Breast epithelium (tissue), 4 donors: ENCODE results near the gene CEP20. TPM values are rescaled to one million over a fixed set of nuclear protein-coding genes. Genes with fewer than 3 reads are reported as not detected.
"Not testable (repeated sequence)": the region's sequence is repeated elsewhere in the genome, so short reads cannot be mapped to it uniquely, and the experiment has no call there.

Experiments
- DNase-seq, 2 donors: peaks; one replicate each; pipeline ENCODE4 v3.0.0-alpha.2; 2019; ENCODE audit warnings: low spot score in 2 of 2
- H3K27ac ChIP-seq, 2 donors: fragments of 200-600 bp; sonication (generic) in 1 of 2; one replicate each; pipeline ENCODE4 v1.5.1; 2016 to 2019; ENCODE audit warnings: mild to moderate bottlenecking in 1 of 2
- H3K27me3 ChIP-seq, 2 donors: fragments of 200-600 bp; sonication (generic) in 1 of 2; one replicate each; pipeline versions ENCODE4 v1.5.1 to v1.6.0; 2017 to 2019; ENCODE audit warnings: control low read depth in 1 of 2, mild to moderate bottlenecking in 1 of 2
- H3K36me3 ChIP-seq: fragments of 200-600 bp; one replicate; pipeline ENCODE4 v1.5.1; 2019
- H3K4me1 ChIP-seq, 2 donors: fragments of 200-600 bp; sonication (generic); one replicate each; pipeline ENCODE4 v1.5.1; 2016 to 2019; ENCODE audit warnings: control low read depth in 1 of 2
- H3K4me3 ChIP-seq, 3 donors: fragments of 200-600 bp; sonication (generic); 1 replicate in 2 of 3; 2 replicates in 1 of 3; pipeline ENCODE4 v1.5.1; 2016 to 2019; ENCODE audit warnings: mild to moderate bottlenecking in 3 of 3, moderate library complexity in 2 of 3
- H3K9me3 ChIP-seq, 2 donors: fragments of 200-600 bp; sonication (generic) in 1 of 2; one replicate each; pipeline ENCODE4 v1.5.1; 2016 to 2019; ENCODE audit warnings: control low read depth in 1 of 2
- POLR2A ChIP-seq: fragments of 450-650 bp; IDR thresholded peaks from one replicate; pipeline ENCODE4 v1.6.1; 2016; ENCODE audit warnings: antibody characterized with exemption, mild to moderate bottlenecking, moderate library complexity
- POLR2AphosphoS5 ChIP-seq, 3 donors: sonication (generic); formaldehyde crosslinking; IDR thresholded peaks; one replicate each; pipeline ENCODE4 v1.6.1; 2017; ENCODE audit warnings: antibody characterized with exemption in 3 of 3
- intact Hi-C: fragments of 100-400 bp; cut with DNase I; formaldehyde crosslinking; loops from one replicate; pipeline ENCODE4 v1.15.1; 2023; ENCODE audit warnings: low total_unique reads
- total RNA-seq, 3 donors: library from RNA; depleted of rRNA; stranded (reverse); fragments of >200 nt; gene quantifications; one replicate each; pipeline ENCODE4 v1.1.0, GENCODE V29; 2016
- TF ChIP-seq, protein P1 (sequence below), 3 donors: fragments of 450-650 bp; IDR thresholded peaks; one replicate each; pipeline ENCODE4 v1.5.1; 2016 to 2017; ENCODE audit warnings: antibody characterized with exemption in 3 of 3, mild to moderate bottlenecking in 3 of 3, moderate library complexity in 3 of 3

CEP20 gene
- total RNA-seq, 3 donors from 2014 or later: 31.8 to 43.9 (median 40.8) TPM

- intact Hi-C loops: no loop called here
- no peaks in the 10 kb centered on the region for H3K36me3 ChIP-seq
- DNase-seq: no peak
- TF ChIP-seq, protein P1, sequence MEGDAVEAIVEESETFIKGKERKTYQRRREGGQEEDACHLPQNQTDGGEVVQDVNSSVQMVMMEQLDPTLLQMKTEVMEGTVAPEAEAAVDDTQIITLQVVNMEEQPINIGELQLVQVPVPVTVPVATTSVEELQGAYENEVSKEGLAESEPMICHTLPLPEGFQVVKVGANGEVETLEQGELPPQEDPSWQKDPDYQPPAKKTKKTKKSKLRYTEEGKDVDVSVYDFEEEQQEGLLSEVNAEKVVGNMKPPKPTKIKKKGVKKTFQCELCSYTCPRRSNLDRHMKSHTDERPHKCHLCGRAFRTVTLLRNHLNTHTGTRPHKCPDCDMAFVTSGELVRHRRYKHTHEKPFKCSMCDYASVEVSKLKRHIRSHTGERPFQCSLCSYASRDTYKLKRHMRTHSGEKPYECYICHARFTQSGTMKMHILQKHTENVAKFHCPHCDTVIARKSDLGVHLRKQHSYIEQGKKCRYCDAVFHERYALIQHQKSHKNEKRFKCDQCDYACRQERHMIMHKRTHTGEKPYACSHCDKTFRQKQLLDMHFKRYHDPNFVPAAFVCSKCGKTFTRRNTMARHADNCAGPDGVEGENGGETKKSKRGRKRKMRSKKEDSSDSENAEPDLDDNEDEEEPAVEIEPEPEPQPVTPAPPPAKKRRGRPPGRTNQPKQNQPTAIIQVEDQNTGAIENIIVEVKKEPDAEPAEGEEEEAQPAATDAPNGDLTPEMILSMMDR (IDR thresholded peaks at IDR 0.05): no peak
- TF ChIP-seq POLR2A: no peak
- TF ChIP-seq POLR2AphosphoS5 (IDR thresholded peaks at IDR 0.05): no peak
- H3K27me3 ChIP-seq: no peaks in the 10 kb centered on the region
- no peaks in the 10 kb centered on the region for H3K9me3 ChIP-seq
- no peak overlapping the region for H3K4me3 ChIP-seq
- no peaks in the 10 kb centered on the region for H3K4me1 ChIP-seq
- no peak overlapping the region for H3K27ac ChIP-seq
Observed at GRCh38 chr16:15846510-15846909, 41.9 kb downstream of the CEP20 start.

- H3K27ac ChIP-seq: no peak overlapping the region
- H3K27me3 ChIP-seq: no peaks in the 10 kb centered on the region
- TF ChIP-seq POLR2AphosphoS5 (IDR thresholded peaks at IDR 0.05) (no peak), POLR2A (no peak)
- TF ChIP-seq, protein P1 (IDR thresholded peaks at IDR 0.05): no peak
- intact Hi-C loops: loop anchor here (2.0 kb wide), 1 partner anchor 63 kb away; no protein-coding TSS in a partner anchor
- no peak overlapping the region for H3K4me3 ChIP-seq
- no peaks in the 10 kb centered on the region for H3K4me1 ChIP-seq
- no peaks in the 10 kb centered on the region for H3K9me3 ChIP-seq
- no peak for DNase-seq
- H3K36me3 ChIP-seq: no peaks in the 10 kb centered on the region
Observed at GRCh38 chr16:15843635-15844279, 44.6 kb downstream of the CEP20 start.

DNA sequence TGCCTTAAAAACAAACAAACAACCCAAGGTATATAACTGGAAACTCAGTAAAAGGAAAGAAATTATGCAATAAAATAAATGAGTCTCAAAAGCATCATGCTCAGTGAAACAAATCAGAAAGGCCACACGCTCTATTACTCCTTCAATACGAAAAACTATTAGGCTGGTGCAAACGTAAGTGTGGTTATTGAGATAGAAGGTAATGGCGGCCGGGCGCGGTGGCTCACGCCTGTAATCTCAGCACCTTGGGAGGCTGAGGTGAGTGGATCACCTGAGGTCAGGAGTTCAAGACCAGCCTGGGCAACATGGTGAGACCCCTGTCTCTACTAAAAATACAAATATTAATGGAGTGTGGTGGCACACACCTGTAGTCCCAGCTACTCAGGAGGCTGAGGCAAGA is 49.2 kb downstream of the CEP20 start:
- DNase-seq, H3K27me3 ChIP-seq, H3K4me3 ChIP-seq, H3K27ac ChIP-seq, H3K36me3 ChIP-seq, intact Hi-C loops, H3K9me3 ChIP-seq, H3K4me1 ChIP-seq: not testable (repeated sequence)

GRCh38 chr16:15837761-15838160 is 50.6 kb downstream of the CEP20 start:
- no peaks in the 10 kb centered on the region for H3K9me3 ChIP-seq
- H3K4me1 ChIP-seq: no peaks in the 10 kb centered on the region
- no peaks in the 10 kb centered on the region for H3K27me3 ChIP-seq
- intact Hi-C loops: no loop called here
- no peak overlapping the region for H3K4me3 ChIP-seq
- no peak for TF ChIP-seq POLR2A
- TF ChIP-seq, protein P1 (IDR thresholded peaks at IDR 0.05): no peak
- no peak for TF ChIP-seq POLR2AphosphoS5 (IDR thresholded peaks at IDR 0.05)
- DNase-seq: no peak
- H3K36me3 ChIP-seq: no peaks in the 10 kb centered on the region
- no peak overlapping the region for H3K27ac ChIP-seq

- no peaks in the 10 kb centered on the region for H3K36me3 ChIP-seq
- no peaks in the 10 kb centered on the region for H3K27me3 ChIP-seq
- intact Hi-C loops: no loop called here
- no peaks in the 10 kb centered on the region for H3K4me1 ChIP-seq
- TF ChIP-seq POLR2AphosphoS5 (IDR thresholded peaks at IDR 0.05) (no peak), POLR2A (no peak)
- TF ChIP-seq, protein P1 (IDR thresholded peaks at IDR 0.05): no peak
- H3K27ac ChIP-seq: peak overlapping the region in 1 of 2 donors; percentile 14
- H3K9me3 ChIP-seq: no peaks in the 10 kb centered on the region
- no peak overlapping the region for H3K4me3 ChIP-seq
- DNase-seq: no peak
Observed at GRCh38 chr16:15836965-15837611, 51.3 kb downstream of the CEP20 start.
